Right lobe of liver (tissue), 6 donors: ENCODE measurements around the gene LHPP. TPM values are rescaled to one million over a fixed set of nuclear protein-coding genes. Genes with fewer than 3 reads are reported as not detected.
A peak's percentile ranks its signal among the peaks of the same experiment; 100 is the strongest.

Source experiments
- ATAC-seq, 4 donors: fragments of 200-7000 bp; cut with Tn5 transposase; one replicate each; pipeline ENCODE4 v1.9.1; 2020; ENCODE audit warnings: mild to moderate bottlenecking in 4 of 4, moderate library complexity in 4 of 4
- DNase-seq, 3 donors: peaks; one replicate each; pipeline ENCODE4 v3.0.0-alpha.2; 2020
- H3K27ac ChIP-seq, 3 donors: fragments of 200-600 bp; one replicate each; pipeline ENCODE4 v1.8.0; 2022
- H3K27me3 ChIP-seq, 2 donors: fragments of 200-600 bp; one replicate each; pipeline ENCODE4 v1.8.0; 2022
- H3K36me3 ChIP-seq, 4 donors: fragments of 200-600 bp; sonication (generic) in 1 of 4; one replicate each; pipeline versions ENCODE4 v1.5.1 to v1.8.0; 2017 to 2022; ENCODE audit warnings: control low read depth in 1 of 4
- H3K4me1 ChIP-seq, 4 donors: fragments of 200-600 bp; sonication (generic) in 1 of 4; one replicate each; pipeline versions ENCODE4 v1.5.1 to v1.8.0; 2017 to 2022; ENCODE audit warnings: control low read depth in 1 of 4
- H3K4me3 ChIP-seq, 3 donors: fragments of 200-600 bp; one replicate each; pipeline ENCODE4 v1.8.0; 2022
- H3K9me3 ChIP-seq, 4 donors: fragments of 200-600 bp; sonication (generic) in 1 of 4; one replicate each; pipeline versions ENCODE4 v1.5.1 to v1.8.0; 2017 to 2022; ENCODE audit warnings: control low read depth in 1 of 4
- CTCF ChIP-seq, 4 donors: fragments of 200-600 bp in 3 of 4; fragments of 450-650 bp in 1 of 4; IDR thresholded peaks; one replicate each; pipeline versions ENCODE4 v1.5.1 to v1.8.0; 2016 to 2022; ENCODE audit warnings: antibody characterized with exemption in 4 of 4, mild to moderate bottlenecking in 2 of 4
- POLR2A ChIP-seq: fragments of 450-650 bp; IDR thresholded peaks from one replicate; pipeline ENCODE4 v1.6.1; 2017; ENCODE audit warnings: antibody characterized with exemption, mild to moderate bottlenecking
- WGBS: methylation state at CpG from one replicate; pipeline ENCODE4 v1.1.6; 2018; ENCODE audit warnings: low coverage, low lambda C conversion rate; ENCODE audit not compliant: insufficient coverage; ENCODE audit errors: missing lambda C conversion rate; 5-methylcytosine and 5-hydroxymethylcytosine counted together
- intact Hi-C, 2 donors: fragments of 100-400 bp; cut with DNase I; formaldehyde crosslinking; loops; one replicate each; pipeline versions ENCODE4 v1.11.2 to v1.14.1; 2022
- total RNA-seq, 6 experiments: library from RNA; depleted of rRNA in 2 of 6; stranded (reverse); fragments of >200 nt in 2 of 6; fragmentation: NEBNext Ultra II Directional in 3 of 6; extraction: Animal tissue kit (Norgen Biotek cat#: 25700) in 3 of 6; gene quantifications; one replicate each; pipeline versions ENCODE4 v1.1.0 to v1.2.4, GENCODE V29; 2016 to 2023
- donor health status: DM: no; HTN: yes; CAD: no.
- donor health status: DM: no; HTN: no; CAD: no.
- donor health status: DM: no; HTN: no; CAD: no.
- donor health status: DM: no; HTN: yes; CAD: no.
- donor health status: DM: no; HTN: yes; CAD: no.

Gene LHPP
- total RNA-seq, 6 experiments from 2014 or later, result 19.3 to 56.3 (median 36.3) TPM

DNA sequence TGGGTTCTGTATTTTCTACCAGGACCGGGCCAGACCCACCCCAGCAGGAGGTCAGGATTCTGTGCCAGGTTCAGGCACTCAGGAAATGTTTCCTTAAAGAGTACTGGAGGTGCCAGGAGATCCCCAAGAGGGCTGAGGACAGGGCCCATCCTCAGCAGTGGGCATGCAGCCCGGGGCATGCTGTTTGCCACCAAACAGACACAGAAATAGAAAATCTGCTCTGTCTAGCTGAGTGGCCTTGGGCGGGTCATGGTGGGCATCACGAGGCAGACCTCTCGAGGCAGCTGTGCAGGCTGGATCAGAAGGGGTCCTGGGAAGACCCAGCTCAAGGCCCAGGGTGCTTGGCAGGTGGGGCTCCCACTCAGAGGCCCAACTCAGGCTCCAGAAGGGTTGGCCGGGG, 177.6 kb downstream of the LHPP start:
- H3K4me3 ChIP-seq, result no peak overlapping the region
- no peak for DNase-seq
- ATAC-seq, result no peak
- H3K27ac ChIP-seq, result no peak overlapping the region
- no peaks in the 10 kb centered on the region for H3K27me3 ChIP-seq
- intact Hi-C loops, result no loop called here
- WGBS, result 100% methylated on average over 1 of the region's 6 CpGs
- TF ChIP-seq CTCF (IDR thresholded peaks at IDR 0.05) (no peak), POLR2A (no peak)
- no peaks in the 10 kb centered on the region for H3K36me3 ChIP-seq
- H3K9me3 ChIP-seq, result no peaks in the 10 kb centered on the region
- peaks cover 0 to 12% (median 0%) of the 10 kb centered on the region in 4 donors for H3K4me1 ChIP-seq

- no peaks in the 10 kb centered on the region for H3K27me3 ChIP-seq
- intact Hi-C loops, result no loop called here
- peaks cover 0 to 12% (median 0%) of the 10 kb centered on the region in 4 donors for H3K4me1 ChIP-seq
Measured at GRCh38 chr10:124639646-124640045, 178.0 kb downstream of the LHPP start.

GRCh38 chr10:124640056-124640455, 178.4 kb downstream of the LHPP start:
- DNase-seq (no peak), ATAC-seq (no peak)
- H3K27ac ChIP-seq, result no peak overlapping the region
- 80% methylated on average over 1 of the region's 7 CpGs for WGBS
- TF ChIP-seq POLR2A (no peak), CTCF (IDR thresholded peaks at IDR 0.05) (no peak)
- peaks cover 0 to 12% (median 0%) of the 10 kb centered on the region in 4 donors for H3K4me1 ChIP-seq
- intact Hi-C loops, result no loop called here
- no peaks in the 10 kb centered on the region for H3K36me3 ChIP-seq
- H3K4me3 ChIP-seq, result no peak overlapping the region
- no peaks in the 10 kb centered on the region for H3K27me3 ChIP-seq
- H3K9me3 ChIP-seq, result no peaks in the 10 kb centered on the region

More at GRCh38 chr10:124639646-124640045, 178.0 kb downstream of the LHPP start:
- no peak for TF ChIP-seq POLR2A
- TF ChIP-seq CTCF (IDR thresholded peaks at IDR 0.05), result no peak
- WGBS, result 93% methylated on average over 3 of the region's 6 CpGs
- Histone ChIP-seq H3K4me3 (no peak overlapping the region), H3K36me3 (no peaks in the 10 kb centered on the region), H3K27ac (no peak overlapping the region), H3K9me3 (no peaks in the 10 kb centered on the region)
- DNase-seq (no peak), ATAC-seq (no peak)

GRCh38 chr10:124640538-124641231, 179.1 kb downstream of the LHPP start:
- Histone ChIP-seq H3K27me3 (no peaks in the 10 kb centered on the region), H3K4me1 (peaks cover 0 to 12% (median 0%) of the 10 kb centered on the region in 4 donors), H3K36me3 (no peaks in the 10 kb centered on the region), H3K9me3 (no peaks in the 10 kb centered on the region), H3K4me3 (no peak overlapping the region), H3K27ac (peak overlapping the region in 2 of 3 donors; percentile 13 to 38)
- no peak for TF ChIP-seq POLR2A
- TF ChIP-seq CTCF (IDR thresholded peaks at IDR 0.05), result no peak
- intact Hi-C loops, result no loop called here
- no peak for DNase-seq
- peak; percentile 43 to 63 (median 56) for ATAC-seq
- 38% methylated on average over 13 of the region's 20 CpGs for WGBS
